Left renal cortex interstitium (tissue), 4 donors: Measurements from ENCODE around the gene CTTNBP2NL. TPM values are rescaled to one million over a fixed set of nuclear protein-coding genes. Genes with fewer than 3 reads are reported as not detected.
"Not testable (repeated sequence)": the region's sequence is repeated elsewhere in the genome, so short reads cannot be mapped to it uniquely, and the experiment has no call there.

Source experiments
- DNase-seq, 4 donors: peaks; one replicate each; pipeline ENCODE4 v3.0.0-alpha.2; 2013; ENCODE audit warnings: low read depth in 4 of 4, low spot score in 2 of 4, missing footprints in 1 of 4
- polyA plus RNA-seq, 4 donors: library from polyadenylated mRNA; unstranded; fragments of 120-200 nt; gene quantifications; one replicate each; pipeline ENCODE4 v1.2.1, GENCODE V29; 2013; ENCODE audit not compliant: insufficient read length in 4 of 4

CTTNBP2NL gene
- polyA plus RNA-seq, 4 donors, result 36.9 to 41.2 (median 40.5) TPM

DNA sequence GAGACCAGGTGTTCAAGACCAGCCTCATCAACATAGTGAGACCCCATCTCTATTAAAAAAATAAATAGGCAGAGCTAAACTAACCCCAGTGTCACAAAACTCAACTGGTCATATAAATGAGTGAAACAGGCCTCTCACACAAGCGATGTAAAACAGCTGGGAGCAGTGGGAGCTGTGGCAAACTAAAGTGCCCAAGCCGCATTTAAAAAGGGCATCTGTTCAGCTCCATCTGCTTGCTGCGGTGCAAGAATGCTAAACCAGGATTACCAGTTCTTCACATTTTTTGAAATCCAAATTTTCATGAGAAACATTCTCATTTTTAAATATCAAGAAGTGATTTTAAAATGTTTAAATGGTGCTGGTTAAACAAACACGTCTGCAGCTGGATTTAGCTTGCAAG, 62.7 kb downstream of the CTTNBP2NL start:
- no peak for DNase-seq

GRCh38 chr1:112460615-112461014, 64.6 kb downstream of the CTTNBP2NL start:
- DNase-seq, result no peak

GRCh38 chr1:112461200-112461871, 65.3 kb downstream of the CTTNBP2NL start:
- no peak for DNase-seq

GRCh38 chr1:112462953-112463279, 66.9 kb downstream of the CTTNBP2NL start:
- DNase-seq, result no peak

- DNase-seq, result no peak
These were observed 68.5 kb downstream of the CTTNBP2NL start for GRCh38 chr1:112464501-112464900.

DNA sequence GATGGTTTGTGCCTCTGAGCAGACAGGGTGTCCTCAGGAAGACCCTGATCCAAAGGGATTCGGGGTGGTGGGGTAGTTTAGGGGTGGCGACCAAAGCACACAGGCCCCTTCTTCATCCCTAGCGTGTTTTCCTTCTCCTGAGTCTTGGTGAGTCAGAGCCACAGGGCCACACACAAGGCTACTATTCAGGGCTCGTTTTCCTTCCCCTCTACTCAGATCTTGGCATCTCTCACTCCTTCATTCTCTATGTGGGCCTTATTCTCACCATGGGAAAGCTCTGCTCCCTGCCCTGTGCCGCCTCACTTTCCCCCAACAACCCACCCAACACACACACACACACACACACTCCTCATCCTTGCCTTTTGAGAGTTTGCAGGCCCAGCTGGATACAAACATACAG, 69.1 kb downstream of the CTTNBP2NL start:
- DNase-seq, result no peak

DNA sequence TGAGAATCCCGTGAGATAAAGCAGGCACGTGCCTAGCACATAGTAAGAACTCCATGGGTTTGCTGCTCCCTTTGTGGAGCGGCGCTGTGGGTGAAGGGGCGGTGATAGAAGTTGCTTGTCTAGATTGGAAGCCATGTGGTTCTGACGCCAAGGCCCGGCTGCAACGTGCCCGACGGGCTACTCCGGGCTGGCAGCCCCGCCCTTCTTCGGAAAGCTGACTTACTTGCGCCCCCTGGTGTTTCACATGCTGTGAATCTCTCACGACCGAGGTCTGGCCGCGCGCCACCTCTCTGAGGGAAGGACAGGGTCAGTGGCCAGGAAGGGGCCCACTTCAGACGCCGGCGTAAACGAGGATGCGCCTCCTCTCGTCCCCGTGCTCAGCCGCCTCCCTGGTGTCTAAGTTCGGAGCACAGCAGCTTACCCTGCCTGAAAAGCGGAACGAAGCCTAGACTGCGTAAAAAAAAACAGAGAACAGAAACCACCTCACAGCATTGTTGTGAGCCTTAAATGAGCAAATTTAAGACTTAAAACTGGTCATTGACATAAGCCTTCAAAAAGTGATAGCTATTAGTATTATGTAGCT, 70.2 kb downstream of the CTTNBP2NL start:
- peak; percentile 66 to 84 (median 76) for DNase-seq

DNA sequence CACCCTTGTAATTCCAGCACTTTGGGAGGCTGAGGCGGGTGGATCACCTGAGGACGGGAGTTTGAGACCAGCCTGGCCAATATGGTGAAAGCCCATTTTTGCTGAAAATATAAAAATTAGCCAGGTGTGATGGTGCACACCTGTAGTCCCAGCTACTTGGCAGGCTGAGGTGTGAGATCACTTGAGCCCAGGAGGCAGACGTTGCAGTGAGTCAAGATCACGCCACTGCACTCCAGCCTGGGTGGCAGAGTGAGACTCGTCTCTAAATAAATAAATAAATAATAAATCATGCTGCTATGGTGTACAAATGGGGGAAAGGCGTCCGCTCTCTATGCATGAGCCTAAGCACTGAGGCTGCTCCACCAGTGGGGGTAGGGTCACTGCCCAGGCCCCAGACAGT, 74.3 kb downstream of the CTTNBP2NL start:
- not testable (repeated sequence) for DNase-seq

DNA sequence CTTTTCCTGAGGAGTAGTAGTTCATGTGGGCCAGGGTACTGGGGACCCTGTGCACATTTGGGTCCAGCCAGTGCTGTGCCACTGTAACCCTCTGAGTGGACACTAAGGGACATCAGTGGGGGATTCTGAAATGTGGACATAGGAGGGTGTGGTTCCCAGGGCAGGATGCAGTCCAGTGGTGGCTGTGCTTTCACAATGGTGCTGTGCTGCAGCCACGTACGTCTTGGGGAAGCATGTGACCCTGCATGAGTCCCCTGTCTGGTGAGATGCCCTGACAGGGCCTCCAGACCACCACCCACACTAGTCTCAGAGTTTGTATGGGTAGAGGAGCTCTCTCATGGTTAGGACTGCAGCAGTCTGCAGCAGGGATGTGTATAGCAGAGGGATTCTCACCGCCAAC, 75.0 kb downstream of the CTTNBP2NL start:
- DNase-seq, result no peak

DNA sequence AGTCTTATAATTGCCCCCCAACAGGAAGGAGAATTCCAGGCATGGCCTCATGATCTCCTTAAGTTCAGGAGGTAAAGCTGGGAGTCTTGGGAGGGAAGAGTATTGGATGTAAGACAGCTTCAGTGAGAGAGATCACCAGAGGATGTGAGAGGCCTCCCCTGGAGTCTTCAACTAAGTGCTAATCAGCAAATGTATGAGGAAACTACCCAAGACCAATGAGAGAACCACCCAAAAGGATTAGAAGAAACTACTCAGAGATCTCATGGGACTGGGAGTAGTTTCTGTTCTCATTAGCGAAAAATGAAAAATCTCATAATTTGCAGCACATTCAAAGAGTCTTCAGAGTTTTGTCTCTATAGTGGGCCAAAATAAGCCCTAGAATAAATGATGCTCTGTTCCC, 76.1 kb downstream of the CTTNBP2NL start:
- DNase-seq, result no peak

DNA sequence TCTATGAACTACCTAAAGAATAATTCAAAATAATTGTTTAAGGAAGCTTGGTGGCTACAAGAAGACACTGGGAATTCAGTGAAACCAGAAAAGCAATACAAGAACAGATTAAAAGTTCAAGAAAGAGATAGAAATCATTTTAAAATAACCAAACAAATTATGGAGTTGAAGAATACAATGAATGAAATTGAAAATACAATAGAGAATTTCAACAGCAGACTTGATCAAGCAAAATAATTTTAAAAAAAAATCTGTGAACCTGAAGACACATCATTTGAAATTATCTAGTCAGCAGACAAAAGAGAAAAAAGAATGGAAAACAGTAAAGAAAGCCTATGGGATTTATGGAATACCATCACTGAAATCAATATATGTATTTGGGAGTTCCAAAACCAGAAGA, 81.5 kb downstream of the CTTNBP2NL start:
- DNase-seq, result no peak

DNA sequence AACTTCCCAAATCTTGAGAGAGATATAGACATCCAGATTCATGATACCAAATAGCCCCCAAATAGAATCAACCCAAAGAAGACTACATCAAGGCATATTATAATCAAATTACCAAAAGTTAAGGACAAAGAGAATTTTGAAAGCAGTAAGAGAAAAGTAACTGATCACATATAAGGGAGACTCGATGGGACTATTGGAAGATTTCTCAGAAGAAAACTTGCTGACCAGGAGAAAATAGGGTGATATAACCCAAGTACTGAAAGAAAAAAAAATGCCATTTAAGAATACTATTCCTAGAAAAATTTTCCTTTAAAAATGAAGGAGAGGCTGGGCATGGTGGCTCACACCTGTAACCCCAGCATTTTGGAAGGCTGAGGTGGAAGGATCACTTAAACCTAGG, 82.3 kb downstream of the CTTNBP2NL start:
- DNase-seq, result no peak

- not testable (repeated sequence) for DNase-seq
These were observed 90.0 kb downstream of the CTTNBP2NL start for GRCh38 chr1:112486063-112486462.

DNA sequence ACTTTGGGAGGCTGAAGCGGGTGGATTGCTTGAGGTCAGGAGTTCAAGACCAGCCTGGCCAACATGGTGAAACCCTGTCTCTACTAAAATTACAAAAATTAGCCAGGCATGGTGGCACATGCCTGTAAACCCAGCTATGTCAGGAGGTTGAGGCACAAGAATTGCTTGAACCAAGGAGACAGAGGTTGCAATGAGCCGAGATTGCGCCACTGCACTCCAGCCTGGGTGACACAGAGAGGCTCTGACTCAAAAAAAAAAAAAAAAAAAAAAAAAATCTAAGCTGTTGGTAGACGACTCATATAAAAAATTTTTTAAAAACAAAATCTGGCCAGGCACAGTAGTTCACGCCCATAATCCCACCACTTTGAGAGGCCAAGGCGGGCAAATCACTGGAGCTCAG, 91.7 kb downstream of the CTTNBP2NL start:
- DNase-seq, result not testable (repeated sequence)

DNA sequence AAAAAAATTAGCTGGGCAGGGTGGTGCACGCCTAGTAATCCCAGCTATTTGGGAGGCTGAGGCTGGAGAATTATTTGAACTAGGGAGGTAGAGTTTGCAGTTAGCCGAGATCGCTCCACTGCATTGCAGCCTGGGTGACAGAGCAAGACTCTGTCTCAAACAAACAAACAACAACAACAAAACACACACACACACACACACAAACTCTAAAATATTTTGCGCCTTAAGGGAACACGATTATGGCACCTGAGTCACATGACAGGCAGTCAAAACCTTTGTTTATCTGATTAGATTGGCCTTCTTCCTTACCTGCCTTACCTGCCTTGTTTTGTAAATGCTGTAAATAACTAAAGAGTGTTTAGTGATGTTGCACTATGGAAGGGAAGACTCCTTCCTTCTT, 92.1 kb downstream of the CTTNBP2NL start:
- DNase-seq, result no peak

DNA sequence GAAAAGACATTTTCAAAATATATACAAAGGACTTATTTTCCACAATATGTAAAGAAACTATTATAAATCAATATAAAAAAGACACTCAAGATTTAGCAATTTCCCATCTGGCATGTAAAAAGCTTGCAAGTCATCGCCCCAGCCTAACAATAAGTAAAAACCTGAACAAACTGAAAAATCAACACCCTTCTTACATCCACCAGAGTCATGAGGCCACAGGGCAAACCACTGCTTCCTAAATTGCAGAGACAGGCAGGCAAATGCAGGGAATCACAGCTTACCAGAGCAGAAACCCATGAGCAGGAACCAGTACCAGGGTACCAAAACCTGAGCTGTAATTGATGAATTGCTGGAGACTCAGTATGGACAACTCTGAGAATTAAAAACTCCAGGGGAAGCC, 96.1 kb downstream of the CTTNBP2NL start:
- no peak for DNase-seq

- no peak for DNase-seq
These were observed 97.3 kb downstream of the CTTNBP2NL start for GRCh38 chr1:112493351-112493750.

- DNase-seq, result no peak
These were observed 100.3 kb downstream of the CTTNBP2NL start for GRCh38 chr1:112496290-112496689.

DNA sequence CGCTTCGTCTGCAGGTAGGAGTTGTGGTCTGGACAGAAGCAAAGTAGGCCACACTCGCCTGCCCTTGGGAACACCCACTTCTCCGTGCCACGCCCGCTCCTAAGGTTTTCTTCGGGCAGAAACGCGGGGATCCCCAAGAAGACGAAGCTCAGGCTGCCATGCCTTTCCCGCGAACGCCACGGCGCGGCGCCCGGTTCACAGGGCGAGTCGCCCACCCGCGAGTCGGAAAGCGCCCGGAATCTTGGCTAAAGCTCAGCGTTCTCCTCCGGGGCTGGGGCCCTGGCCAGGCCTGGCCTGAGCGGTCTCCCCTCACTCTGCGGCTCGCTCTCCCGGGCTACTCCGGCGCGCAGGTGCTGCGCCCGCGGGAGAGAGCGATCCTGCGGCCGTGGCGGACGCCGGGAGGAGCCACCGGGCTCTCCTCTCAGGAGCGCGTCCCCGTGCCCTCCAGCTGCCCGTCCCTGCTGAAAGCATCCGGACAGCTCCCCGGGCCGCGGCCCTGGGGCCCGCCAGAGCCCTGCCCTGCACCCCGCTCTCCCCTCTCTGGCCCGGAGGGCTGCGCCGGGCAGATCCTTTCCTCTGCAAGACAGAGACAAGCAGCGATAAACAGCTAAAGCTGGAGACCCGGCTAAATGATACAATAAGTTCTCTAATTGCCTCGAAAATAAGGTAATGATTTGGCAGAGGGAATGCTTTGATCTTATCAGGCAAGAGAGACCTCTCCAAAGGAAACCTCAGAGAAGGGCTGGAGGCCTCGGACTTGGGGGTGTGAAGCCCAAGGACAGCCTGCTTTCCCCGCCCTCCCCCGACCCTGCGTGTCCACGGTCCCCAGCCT, 106.0 kb downstream of the CTTNBP2NL start:
- DNase-seq, result no peak

DNA sequence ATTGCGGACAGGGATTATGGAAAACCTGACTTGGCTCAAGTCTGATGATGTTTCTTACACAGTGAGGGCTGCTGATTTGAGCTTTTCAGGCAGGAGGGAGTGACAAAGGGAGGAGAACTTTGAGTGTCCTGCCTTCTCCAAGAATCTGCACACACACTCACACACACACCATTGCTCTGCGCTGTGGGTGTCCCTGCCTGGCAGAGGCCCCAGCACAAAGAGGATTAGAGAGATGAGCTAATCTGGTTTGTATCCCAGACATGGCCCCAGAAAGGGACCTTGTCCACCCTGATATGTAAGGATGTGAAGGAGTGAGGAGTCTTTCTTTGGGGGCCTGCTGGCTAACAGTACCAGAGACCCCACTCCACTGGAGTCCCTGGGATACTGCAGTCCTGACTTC, 106.8 kb downstream of the CTTNBP2NL start:
- no peak for DNase-seq

DNA sequence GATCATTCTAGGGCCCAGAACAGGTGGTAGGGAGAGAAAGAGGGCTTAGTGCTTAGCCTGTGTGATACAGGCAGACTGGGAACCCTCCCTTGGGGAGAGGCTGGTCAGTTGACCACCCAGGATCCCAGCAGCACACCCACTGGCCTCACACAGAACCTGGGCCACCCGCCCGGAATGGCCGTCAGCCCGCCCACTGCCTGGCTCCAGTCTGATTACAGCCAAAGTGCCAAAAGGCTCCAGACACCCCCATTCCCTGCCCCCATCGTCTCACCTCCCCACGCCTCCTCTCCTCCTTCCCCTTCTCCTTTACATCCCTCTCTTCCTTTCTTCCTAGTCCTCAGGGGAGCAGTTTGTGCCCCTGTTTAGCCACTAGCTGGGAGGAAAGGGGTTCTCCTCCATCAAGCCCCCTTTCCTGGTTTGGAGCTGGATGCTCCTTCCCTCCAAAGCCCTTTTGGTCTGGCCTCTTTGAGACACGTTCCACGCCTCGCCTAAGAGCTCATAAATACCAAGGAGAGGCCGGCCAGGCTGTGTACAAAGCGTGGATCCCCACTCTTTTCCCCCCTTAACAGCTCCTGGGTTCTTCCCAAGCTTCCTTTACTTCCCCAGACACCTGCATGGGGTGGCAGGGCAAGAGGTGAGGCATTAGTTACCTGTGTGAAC, 108.1 kb downstream of the CTTNBP2NL start:
- DNase-seq, result no peak
